Endometrial microvascular endothelial cells (primary cell): Measurements from ENCODE around the gene NPPB. TPM values are rescaled to one million over a fixed set of nuclear protein-coding genes. Genes with fewer than 3 reads are reported as not detected.

Experiments
- in situ Hi-C: cut with HindIII; loops from 2 replicates; pipeline ENCODE4 v1.10.0; 2017; ENCODE audit warnings: low sequenced_read_pairs, low pct_unique_long_range_greater_than_20kb; ENCODE audit errors: inconsistent ontology term
- total RNA-seq: library from RNA; depleted of rRNA; stranded (reverse); fragments of >200 nt; gene quantifications from one replicate; pipeline ENCODE4 v1.2.3, GENCODE V29; 2015; ENCODE audit errors: inconsistent ontology term

NPPB gene
- total RNA-seq, 1 donor from 2014 or later, result not detected

DNA sequence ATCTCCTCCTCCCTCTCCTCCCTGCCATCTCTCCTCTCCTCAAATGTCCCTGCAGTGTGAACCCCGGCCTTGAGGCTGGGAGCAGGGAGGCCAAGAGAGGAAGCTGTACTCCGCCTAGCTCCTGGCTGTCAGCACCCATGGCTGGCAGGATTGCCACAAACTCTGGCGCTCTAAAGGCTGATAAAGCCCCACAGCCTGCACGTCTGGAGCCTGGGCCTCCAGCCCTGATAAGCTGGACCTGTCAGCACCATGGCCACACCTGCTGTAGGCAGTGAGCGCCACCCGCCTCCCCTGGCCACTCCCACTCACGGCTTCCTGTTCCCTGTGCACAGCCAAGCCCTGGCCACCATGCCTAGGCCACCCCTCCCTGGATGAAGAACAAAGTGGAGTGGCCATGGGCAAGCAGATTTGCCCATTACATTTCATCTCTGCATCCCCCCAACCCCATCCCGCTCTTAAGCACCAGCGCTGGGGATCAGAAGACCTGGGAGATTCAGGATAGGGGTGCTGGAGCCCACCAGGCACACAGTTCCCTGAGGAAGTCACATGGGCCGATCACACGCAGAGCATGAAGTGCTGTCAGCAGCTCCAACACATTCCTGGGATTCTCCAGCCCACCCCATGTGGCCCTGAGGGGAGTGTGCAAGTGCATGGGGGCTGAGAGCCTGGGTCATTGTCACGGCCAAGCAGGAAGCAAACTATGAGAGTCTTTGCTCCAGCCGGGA, 24.2 kb upstream of the NPPB start:
- in situ Hi-C loops, result no loop called here

DNA sequence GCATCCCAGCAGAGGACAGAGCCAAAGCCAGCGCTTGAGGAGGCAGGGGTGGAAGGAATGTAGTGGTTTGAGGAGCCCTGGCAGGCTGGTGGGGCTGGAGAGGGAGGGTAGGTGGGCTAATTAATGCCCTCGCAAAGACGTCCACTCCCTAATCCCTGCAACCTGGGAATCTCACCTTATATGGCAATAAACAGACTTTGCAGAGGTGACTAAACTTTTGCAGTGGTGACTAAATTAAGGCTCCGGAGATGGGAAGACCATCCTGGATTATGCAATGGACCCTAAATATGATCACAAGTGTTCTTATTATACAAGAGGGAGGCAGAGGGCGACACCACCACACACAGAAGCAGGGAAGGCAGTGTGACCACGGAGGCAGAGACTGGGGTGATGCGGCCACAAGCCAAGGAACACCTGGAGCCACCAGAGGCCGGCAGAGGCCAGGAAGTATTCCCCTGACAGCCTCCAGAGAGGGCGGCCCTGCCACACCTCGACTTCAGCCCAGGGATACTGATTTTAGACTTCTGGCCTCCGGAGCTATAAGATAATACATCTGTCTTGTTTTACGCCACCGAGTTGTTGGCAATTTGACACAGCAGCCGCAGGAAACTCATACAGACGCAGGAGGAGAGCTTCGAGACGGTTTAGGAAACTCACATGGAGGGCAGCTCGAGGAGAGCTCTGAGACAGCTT, 23.1 kb upstream of the NPPB start:
- in situ Hi-C loops, result no loop called here

DNA sequence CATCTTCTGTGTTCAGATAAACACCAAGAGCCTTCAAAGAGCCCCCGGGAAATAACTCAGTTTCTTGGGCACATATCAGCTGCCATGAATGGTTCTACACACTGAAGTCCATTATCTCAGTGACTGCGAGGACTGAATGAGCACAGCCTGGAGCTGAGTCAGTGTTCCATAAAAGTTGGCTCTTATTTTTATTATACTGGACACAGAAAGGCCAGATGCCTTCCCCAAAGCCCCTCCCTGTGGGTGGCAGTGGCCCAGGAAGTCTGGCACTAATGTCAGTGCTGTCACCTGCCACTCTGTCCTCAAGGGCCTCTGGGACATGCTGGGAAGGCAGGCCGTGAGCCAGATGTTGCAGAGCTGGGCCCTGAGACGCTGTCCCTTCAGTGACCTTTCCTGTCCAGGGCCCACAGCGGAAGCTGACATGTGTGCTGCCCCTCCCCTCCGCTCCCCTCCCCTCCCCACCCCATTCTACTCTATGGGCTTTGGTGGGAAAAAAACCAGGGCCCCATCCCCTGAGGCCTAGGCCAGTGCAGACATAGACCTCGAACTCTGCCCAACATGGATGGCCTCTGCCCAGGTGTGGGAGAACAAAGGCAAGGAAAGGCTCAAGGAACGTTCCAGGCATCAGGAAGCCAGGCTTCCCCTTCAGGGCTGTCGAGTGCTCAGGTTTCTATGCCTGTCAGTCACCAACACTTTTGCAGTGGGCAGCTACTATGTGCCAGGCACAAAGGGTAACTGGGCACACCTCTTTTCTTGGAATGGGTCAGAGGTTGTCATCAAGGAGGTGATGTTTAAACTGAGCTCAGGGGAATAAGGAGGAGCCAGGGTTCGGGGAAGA, 22.4 kb upstream of the NPPB start:
- in situ Hi-C loops, result no loop called here

DNA sequence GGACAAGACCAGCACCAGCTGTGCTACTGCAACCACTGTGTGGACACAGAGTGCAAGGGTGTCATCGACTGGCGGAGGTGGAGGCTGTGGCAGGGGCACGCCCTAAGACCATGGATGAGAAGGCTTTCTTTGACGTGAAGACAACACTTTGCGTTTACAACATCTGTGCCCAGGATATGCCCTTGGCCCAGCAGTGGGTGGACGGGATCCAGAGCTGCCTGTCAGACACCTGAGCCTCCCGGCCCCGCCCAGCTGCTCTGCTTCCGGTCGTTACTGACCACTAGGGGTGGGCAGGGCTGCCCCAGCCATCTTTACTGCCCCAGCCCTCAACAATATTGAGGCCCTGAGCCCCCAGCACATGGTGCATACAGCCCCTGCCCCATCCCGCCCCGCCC, 21.4 kb upstream of the NPPB start:
- in situ Hi-C loops, result no loop called here

DNA sequence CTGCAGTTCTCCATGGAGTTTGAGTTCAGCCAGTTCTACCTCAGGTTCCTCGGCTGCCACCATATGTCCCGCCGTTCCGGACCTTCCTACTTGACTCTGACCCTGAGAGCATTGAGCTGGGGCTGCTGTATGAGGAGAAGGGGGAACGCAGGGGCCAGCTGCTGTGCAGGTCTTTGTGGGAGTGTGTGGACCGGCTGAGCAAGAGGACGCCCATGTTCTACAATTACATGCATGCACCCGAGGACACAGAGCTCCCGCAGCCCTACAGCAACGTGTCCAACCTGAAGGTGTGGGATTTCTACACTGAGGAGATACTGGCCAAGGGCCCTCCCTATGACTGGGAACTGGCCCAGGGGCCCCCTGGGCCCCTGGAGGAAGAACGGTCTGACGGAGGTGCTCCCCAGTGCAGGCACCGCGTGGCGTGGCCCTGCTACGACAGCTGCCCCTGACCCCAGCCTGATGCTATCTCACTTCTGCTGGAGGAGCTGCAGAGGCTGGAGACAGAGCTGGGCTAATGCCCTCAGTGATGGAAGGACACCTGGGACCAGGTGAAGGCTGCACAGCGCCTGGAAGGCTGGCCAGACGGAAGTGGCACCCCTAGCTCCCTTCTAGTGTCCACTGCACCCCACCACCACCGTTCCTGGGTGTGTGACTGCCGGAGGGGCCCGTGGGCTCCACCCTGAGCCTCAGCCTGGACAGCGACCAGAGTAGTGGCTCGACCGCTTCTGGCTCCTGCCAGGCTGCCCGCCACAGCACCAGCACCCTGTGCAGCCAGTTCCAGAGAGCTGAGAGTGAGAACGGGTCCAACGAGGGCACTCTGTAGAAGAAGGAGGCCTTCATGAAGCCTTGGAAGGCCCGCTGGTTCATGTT, 20.8 kb upstream of the NPPB start:
- in situ Hi-C loops, result no loop called here

DNA sequence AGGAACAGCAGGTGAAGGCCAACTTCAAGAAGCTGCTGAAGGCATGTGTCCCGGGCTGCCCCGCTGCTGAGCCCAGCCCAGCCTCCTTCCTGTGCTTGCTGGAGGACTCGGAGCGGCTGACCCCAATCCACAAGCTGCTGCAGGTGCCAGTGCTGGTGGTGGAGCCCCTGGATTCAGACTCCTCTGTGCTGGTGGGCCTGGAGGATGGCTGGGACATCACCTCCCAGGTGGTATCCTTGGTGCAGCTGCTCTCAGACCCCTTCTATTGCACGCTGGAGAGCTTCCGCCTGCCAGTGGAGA, 20.1 kb upstream of the NPPB start:
- in situ Hi-C loops, result no loop called here

DNA sequence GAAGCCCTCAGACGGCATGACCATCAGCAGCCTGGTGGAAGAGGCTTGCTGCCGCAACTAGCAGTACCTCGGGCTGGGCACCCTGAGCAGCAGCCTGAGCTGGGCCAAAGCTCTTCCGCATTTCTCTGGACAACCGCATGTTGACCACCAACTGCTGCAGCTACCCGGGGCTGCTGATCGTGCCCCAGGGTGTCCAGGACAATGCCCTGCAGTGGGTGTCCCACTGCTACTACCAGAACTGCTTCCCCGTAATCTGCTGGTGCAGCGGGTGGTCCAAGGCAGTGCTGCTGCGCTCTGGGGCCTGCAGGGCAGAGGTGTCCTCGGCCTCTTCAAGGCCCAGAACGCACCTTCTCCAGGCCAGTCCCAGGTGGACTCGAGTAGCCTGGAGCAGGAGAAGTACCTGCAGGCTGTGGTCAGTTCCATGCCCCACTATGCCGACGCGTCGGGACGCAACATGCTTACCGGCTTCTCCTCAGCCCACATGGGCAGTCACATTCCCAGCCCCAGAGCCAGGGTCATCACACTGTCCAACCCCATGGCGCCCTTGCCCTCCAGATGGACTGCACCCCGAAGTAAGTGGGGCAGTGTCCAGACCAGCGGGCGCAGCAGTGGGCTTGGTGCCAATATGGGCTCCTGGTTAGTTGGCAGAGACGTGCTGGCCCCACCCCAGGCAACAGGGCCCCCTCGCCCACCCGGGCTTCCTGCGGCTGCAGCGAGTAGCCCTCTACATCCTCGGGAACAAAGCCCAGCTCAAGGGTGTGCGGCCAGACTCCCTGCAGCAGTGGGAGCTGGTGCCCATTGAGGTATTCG, 19.5 kb upstream of the NPPB start:
- in situ Hi-C loops, result no loop called here

DNA sequence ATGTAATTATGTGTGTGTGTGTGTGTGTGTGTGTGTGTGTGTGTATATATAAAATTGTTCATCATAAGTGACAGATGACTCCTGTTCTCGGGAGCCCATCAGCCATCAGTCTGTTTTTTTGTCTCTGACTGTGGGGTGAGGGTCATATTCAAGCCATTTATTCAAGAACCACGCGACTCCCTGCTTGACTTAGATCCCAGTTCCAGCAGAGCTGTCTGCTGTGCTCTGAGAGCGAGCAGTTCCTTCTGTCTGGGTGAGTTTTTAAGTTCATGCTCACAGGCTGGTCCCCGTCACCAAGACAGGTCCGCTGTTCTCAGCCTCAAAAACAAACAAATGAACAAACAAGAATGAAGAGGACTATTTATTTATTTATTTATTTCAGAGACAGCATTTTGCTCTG, 18.3 kb upstream of the NPPB start:
- in situ Hi-C loops, result no loop called here

DNA sequence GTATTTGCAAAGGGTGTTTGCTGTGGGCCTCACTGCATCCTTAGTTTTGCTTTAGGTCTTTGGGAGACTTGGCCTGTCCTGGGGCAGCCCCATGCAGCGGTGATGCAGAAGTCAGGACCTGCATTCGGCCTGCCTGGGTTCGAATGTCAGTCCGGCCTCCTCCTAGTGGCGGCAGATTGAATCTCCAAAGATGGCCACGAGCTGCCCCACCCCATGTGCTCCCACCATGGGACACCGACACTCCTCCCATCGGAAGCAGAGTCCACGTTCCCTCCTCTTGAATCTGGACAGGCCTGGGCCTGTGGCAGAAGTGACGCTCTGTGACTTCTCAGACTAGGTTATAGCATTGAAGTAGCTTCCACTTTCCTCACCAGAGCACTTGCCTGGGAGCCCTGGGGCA, 16.3 kb upstream of the NPPB start:
- in situ Hi-C loops, result no loop called here

DNA sequence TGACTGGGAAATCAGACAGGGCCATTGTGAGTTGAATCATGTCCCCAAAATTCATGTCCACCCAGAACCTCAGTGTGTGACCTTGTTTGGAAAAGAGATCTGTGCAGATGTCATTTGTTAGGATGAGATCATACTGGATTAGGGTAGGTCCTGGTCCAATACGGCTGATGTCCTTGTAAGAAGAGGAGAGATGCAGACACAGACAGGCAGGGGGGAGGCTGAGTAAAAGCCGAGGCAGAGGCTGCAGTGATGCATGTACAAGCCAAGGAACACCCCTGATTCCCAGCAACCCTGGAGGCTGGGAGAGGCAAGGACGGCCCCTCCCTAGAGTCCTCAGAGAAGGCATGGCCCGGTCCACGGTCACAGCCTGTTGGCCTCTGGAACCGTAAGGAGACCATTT, 15.9 kb upstream of the NPPB start:
- in situ Hi-C loops, result no loop called here

DNA sequence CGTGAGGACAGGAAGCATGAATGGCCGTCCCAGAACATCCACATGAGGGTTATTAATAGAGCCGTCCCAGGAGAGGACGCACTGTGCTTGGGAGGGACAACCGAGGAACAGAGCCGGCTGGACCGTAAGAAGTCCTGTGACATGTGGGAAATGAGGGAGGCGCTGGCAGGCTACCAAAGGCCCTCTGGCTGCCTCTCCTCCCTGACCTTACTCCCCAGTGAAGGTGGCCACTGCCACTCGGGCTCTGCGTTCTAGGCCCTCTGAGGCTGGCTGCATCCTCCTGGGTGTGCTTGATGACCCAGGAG, 15.5 kb upstream of the NPPB start:
- in situ Hi-C loops, result no loop called here

DNA sequence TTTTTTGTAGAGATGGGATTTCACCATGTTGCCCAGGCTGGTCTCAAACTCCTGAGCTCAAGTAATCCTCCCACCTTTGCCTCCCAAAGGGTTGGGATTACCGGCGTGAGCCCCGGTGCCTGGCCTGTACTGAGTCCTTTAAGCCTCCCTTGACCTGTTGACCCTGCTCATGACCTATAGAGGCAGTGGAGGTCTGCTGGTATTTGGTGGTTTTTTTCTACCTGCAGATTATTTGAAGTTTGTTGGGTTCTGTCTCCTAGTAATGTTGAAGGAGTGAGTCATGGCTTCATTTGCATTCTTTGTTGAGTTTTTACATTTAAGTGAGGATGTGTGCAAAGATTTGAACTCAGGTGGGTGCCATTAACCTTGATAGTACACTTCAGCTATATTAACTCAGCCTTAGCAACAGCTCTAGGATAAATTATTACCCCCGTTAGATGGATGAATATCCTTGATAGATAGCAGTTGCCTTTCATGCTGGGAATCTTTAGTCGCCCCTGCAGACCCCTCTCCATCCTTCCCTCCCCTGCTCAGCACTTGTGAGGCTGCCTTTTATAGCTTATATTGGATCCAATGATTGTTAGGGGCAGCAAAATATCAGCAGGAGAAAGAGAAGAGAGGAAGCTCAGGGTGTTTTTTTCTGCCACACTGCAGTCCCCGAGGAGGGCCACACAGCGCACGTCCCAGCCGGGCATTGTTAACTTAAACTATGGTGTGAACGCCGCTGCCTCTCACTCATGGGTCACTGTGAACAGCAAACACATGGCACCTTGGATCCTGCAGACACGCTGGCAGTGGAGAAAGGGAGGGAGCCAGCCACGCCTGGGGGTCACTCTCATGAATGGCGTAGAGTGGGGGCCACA, 14.9 kb upstream of the NPPB start:
- in situ Hi-C loops, result no loop called here

DNA sequence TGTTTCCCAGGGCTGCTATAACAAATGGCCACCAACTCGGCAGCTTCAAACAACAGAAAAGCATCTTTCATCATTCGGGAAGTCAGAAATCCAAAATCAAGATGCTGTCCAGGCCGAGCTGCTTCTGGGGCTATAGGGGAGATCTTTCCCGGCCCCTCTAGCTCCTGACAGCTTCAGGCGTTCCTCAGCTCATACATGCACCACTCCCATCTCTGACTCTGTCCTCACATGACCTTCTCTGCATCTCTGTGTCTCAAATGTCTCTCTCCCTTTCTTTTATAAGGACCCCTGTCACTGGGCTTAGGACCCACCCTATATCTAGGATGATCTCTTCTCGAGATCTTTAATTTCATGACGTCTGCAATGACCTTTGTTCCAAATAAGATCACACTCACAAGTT, 13.8 kb upstream of the NPPB start:
- in situ Hi-C loops, result no loop called here

DNA sequence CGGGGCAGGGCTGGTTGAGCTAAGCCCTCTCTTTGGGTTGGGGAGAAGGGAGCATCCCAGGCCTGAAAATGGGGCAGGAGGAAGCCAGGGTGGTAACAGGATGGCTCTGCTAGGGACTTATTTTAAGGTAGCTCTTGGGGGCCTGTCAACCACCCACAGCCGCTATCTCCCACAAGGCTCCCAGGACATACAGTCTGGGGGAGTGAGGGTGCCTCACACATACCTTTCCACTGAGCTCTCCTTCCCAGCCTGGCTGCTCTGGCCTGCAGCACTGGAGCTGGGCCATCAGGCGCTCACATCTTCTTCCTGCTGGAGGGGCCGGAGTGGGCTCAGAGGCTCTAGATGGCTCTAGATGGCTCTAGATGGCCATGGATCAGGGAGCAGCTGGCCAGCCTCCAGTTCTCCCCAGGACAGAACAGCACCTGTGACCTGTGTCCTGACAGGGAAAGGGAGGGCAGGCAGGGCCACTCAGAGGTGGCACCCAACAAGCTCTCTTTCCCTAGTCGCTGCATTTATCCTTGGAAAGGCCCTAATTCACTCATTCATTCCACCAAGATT, 11.0 kb upstream of the NPPB start:
- in situ Hi-C loops, result no loop called here

DNA sequence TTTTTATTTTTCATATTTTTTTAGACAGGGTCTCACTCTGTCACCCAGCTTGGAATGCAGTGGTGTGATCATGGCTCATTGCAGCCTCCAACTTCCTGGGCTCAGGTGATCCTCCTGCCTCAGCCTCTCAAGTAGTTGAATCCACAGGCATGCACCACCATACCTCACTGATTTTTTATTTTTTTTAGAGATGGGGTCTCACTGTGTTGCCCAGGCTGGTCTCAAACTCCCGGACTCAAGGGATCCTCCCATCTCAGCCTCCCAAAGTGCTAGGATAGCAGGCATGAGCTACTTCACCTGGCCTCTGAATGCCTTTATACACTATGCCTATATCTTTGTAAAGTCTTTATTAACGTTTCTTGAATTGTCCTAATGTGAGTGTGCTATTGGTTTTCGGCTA, 10.4 kb upstream of the NPPB start:
- in situ Hi-C loops, result no loop called here

DNA sequence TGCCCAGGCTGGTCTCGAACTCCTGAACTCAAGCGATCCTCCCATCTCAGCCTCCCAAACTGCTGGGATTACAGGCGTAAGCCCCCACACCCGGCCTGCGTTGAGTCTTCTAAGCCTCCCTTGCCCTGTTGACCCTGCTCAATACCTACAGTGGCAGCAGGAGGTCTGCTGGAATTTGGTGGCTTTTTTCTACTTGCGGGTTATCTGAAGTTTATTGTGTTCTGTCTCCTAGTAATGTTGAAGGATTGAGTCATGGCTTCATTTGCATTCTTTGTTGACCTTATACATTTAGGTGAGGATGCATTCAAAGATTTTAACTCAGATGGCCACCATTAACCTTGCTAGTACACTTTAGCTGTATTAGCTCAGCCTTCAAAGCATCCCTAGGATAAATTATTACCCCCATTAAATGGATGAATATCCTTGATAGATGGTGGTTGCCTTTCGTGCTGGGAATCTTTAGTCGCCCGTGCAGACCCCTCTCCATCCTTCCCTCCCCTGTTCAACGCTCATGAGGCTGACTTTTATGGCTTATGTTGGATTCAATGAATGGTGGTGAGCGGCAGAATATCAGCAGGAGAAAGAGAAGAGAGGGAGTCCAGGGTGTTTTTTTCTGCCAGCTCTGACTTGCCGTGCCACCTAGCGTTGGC, 9.7 kb upstream of the NPPB start:
- in situ Hi-C loops, result no loop called here

DNA sequence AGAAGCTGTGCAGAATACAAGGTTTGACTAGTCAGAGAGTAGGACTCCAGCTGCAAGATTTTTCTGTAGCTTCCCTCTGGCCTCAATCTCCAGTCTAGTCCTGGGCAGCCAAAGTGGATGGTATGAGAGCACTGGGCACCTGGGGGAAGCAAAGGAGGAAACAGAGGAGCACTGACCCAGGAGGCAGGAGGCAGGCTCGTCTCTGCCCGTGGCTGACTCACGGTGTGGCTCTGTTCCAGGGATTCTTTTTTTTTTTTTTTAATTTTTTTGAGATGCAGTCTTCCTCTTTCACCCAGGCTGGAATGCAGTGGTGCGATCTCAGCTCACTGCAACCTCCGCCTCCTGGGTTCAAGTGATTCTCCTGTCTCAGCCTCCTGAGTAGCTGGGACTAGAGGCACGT, 4.1 kb upstream of the NPPB start:
- in situ Hi-C loops, result no loop called here
